B cell (primary cell): ENCODE measurements around the gene GABRR2. TPM values are rescaled to one million over a fixed set of nuclear protein-coding genes. Genes with fewer than 3 reads are reported as not detected.

Experiments
- ATAC-seq: fragments of 200-7000 bp; cut with Tn5 transposase; one replicate; pipeline ENCODE4 v1.10.0; 2021; ENCODE audit warnings: low read depth, mild to moderate bottlenecking, moderate number of reproducible peaks, moderate library complexity
- CTCF ChIA-PET: fragments of 350-600 bp; sonication (Branson Sonifier 250); formaldehyde crosslinking; loops from one replicate; lab custom pipeline; 2021; ENCODE audit warnings: antibody characterized with exemption, inconsistent platforms; lab: Charles Lee
- POLR2A ChIA-PET: fragments of 350-600 bp; sonication (Branson Sonifier 250); formaldehyde crosslinking; loops from one replicate; lab custom pipeline; 2021; ENCODE audit warnings: antibody characterized with exemption; lab: Charles Lee
- DNase-seq: peaks from one replicate; pipeline ENCODE4 v3.0.0; 2013
- H2AFZ ChIP-seq: 2 replicates; pipeline ENCODE4 v1.6.1; 2012; ENCODE audit warnings: mild to moderate bottlenecking, low read depth, low read length; ENCODE audit not compliant: insufficient read depth, poor library complexity, severe bottlenecking
- H3K27ac ChIP-seq, 2 donors: 1 replicate in 1 of 2; 2 replicates in 1 of 2; pipeline ENCODE4 v1.5.1; 2012 to 2013; ENCODE audit warnings: low read length in 2 of 2, mild to moderate bottlenecking in 2 of 2, moderate library complexity in 1 of 2
- H3K27me3 ChIP-seq, 4 experiments: fragments of 200-600 bp in 1 of 4; sonication (generic) in 1 of 4; replicated peaks in 1 of 4; 1 replicate in 2 of 4; 2 replicates in 2 of 4; pipeline versions ENCODE4 v1.6.1 to v1.7.0; 2013 to 2016; ENCODE audit warnings: low read length in 3 of 4, mild to moderate bottlenecking in 2 of 4, mixed read lengths in 1 of 4, moderate library complexity in 1 of 4; ENCODE audit not compliant: insufficient read depth in 4 of 4, control insufficient read depth in 3 of 4; ENCODE audit errors: control extremely low read depth in 1 of 4
- H3K36me3 ChIP-seq, 2 experiments: replicated peaks in 1 of 2; 1 replicate in 1 of 2; 2 replicates in 1 of 2; pipeline versions ENCODE4 v1.6.1 to v1.7.1; 2013; ENCODE audit warnings: low read length in 1 of 2; ENCODE audit not compliant: insufficient read depth in 2 of 2, control insufficient read depth in 1 of 2; ENCODE audit errors: control extremely low read depth in 1 of 2, extremely low read depth in 1 of 2
- H3K4me1 ChIP-seq, 2 donors: fragments of 200-600 bp in 1 of 2; sonication (generic) in 1 of 2; 1 replicate in 1 of 2; 2 replicates in 1 of 2; pipeline versions ENCODE4 v1.5.1 to v1.6.1; 2013 to 2017; ENCODE audit warnings: low read length in 2 of 2; ENCODE audit not compliant: control insufficient read depth in 2 of 2, insufficient read depth in 2 of 2
- H3K4me2 ChIP-seq: replicated peaks from 2 replicates; pipeline ENCODE3; 2012; ENCODE audit warnings: mild to moderate bottlenecking, low read depth, low read length; ENCODE audit not compliant: poor library complexity, severe bottlenecking
- H3K4me3 ChIP-seq, 5 experiments: fragments of 200-600 bp in 1 of 5; sonication (generic) in 1 of 5; 1 replicate in 3 of 5; 2 replicates in 2 of 5; pipeline versions ENCODE4 v1.5.1 to v1.7.0; 2011 to 2016; ENCODE audit warnings: low read length in 4 of 5, mild to moderate bottlenecking in 4 of 5, low read depth in 2 of 5, control low read depth in 1 of 5, moderate library complexity in 1 of 5; ENCODE audit not compliant: insufficient read depth in 1 of 5; ENCODE audit errors: control extremely low read depth in 1 of 5, extremely low read depth in 1 of 5
- H3K79me2 ChIP-seq: fragments of 200-600 bp; sonication (generic); one replicate; pipeline ENCODE4 v1.6.0; 2016; ENCODE audit warnings: low read length; ENCODE audit not compliant: control insufficient read depth, insufficient read depth
- H3K9ac ChIP-seq: fragments of 200-600 bp; sonication (generic); 2 replicates; pipeline ENCODE4 v1.6.1; 2017; ENCODE audit warnings: mild to moderate bottlenecking, low read length, moderate library complexity
- H3K9me3 ChIP-seq, 3 donors: one replicate each; pipeline versions ENCODE4 v1.6.1 to v1.7.1; 2013; ENCODE audit warnings: low read length in 2 of 3; ENCODE audit not compliant: control insufficient read depth in 2 of 3, insufficient read depth in 1 of 3; ENCODE audit errors: control extremely low read depth in 1 of 3
- H4K20me1 ChIP-seq: 2 replicates; pipeline ENCODE4 v1.6.0; 2012; ENCODE audit warnings: mild to moderate bottlenecking, low read length; ENCODE audit not compliant: insufficient read depth, control insufficient read depth, poor library complexity, severe bottlenecking
- H3K27ac Mint-ChIP-seq: one replicate; pipeline ENCODE4 v1.8.0; 2021; ENCODE audit warnings: mixed read lengths
- H3K27me3 Mint-ChIP-seq: one replicate; pipeline ENCODE4 v1.8.0; 2021; ENCODE audit warnings: mixed read lengths
- H3K4me1 Mint-ChIP-seq: one replicate; pipeline ENCODE4 v1.8.0; 2021; ENCODE audit warnings: mixed read lengths
- H3K4me3 Mint-ChIP-seq: one replicate; pipeline ENCODE4 v1.8.0; 2021; ENCODE audit warnings: mixed read lengths
- H3K9me3 Mint-ChIP-seq: one replicate; pipeline ENCODE4 v1.8.0; 2022; ENCODE audit warnings: mixed read lengths; ENCODE audit not compliant: insufficient read depth
- EZH2 ChIP-seq: IDR thresholded peaks from 2 replicates; pipeline ENCODE4 v1.6.1; 2012; ENCODE audit warnings: borderline replicate concordance, low read depth, mild to moderate bottlenecking, moderate library complexity, low read length; ENCODE audit not compliant: insufficient read depth, poor library complexity, severe bottlenecking
- WGBS: methylation state at CpG from one replicate; pipeline ENCODE4 v1.1.5; 2013; ENCODE audit warnings: missing lambda C conversion rate; ENCODE audit not compliant: insufficient coverage; 5-methylcytosine and 5-hydroxymethylcytosine counted together
- intact Hi-C: fragments of 100-400 bp; cut with micrococcal nuclease; formaldehyde crosslinking; loops from one replicate; pipeline ENCODE4 v1.10.0; 2022
- polyA plus RNA-seq: library from polyadenylated mRNA; depleted of rRNA; stranded (reverse); fragments of >200 nt; gene quantifications from 2 replicates; pipeline ENCODE4 v1.2.3, GENCODE V29; 2012
- total RNA-seq, 2 donors: library from RNA; stranded (reverse); fragments of 120-200 nt in 1 of 2; gene quantifications; 1 replicate in 1 of 2; 2 replicates in 1 of 2; pipeline versions ENCODE4 v1.2.3 to v1.2.4, GENCODE V29; 2013 to 2022
- TF ChIP-seq, protein P1 (sequence below): fragments of 200-600 bp; IDR thresholded peaks from one replicate; pipeline ENCODE4 v1.8.0; 2022; ENCODE audit warnings: antibody characterized with exemption, mild to moderate bottlenecking

Gene GABRR2
- total and polyA plus RNA-seq, 2 donors (not counting 1 experiment from before 2014, with no cell fraction given), result 0.59 to 4.7 TPM

DNA sequence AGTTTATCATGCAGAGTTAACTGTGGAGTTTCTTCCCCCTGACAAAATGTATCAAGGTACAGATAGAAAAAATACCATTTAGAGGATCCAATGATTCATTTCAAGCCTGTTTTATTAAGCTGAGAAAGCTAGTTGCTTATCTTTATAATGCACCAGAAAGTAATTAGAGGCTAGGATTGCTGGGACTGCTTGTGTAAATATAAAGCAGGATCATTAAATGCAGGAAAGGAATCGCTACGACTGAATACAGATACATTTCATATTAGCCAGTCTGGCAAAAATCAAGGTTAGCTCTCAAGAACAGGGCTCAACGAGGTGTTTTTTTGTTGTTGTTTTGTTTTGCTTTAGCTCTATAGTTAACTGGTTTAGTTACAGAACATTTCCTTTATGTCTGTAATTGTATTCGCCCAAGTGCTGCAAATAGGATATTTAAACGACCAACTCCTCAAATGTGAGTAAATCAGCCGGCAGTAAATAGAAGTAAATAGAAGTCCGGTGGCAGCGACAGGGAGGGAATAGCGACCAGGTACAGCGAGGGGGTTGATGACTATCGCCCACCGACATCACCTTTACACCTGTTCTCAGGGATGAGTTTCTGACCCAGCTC lies 36.7 kb upstream of the GABRR2 start:
- H3K4me3 Mint-ChIP-seq, result peak overlapping the region; percentile 93
- TF ChIP-seq, protein P1, sequence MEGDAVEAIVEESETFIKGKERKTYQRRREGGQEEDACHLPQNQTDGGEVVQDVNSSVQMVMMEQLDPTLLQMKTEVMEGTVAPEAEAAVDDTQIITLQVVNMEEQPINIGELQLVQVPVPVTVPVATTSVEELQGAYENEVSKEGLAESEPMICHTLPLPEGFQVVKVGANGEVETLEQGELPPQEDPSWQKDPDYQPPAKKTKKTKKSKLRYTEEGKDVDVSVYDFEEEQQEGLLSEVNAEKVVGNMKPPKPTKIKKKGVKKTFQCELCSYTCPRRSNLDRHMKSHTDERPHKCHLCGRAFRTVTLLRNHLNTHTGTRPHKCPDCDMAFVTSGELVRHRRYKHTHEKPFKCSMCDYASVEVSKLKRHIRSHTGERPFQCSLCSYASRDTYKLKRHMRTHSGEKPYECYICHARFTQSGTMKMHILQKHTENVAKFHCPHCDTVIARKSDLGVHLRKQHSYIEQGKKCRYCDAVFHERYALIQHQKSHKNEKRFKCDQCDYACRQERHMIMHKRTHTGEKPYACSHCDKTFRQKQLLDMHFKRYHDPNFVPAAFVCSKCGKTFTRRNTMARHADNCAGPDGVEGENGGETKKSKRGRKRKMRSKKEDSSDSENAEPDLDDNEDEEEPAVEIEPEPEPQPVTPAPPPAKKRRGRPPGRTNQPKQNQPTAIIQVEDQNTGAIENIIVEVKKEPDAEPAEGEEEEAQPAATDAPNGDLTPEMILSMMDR, result no peak
- TF ChIP-seq EZH2, result no peak
- Histone ChIP-seq H3K79me2 (peaks cover 85% of the 10 kb centered on the region), H3K4me2 (peak overlapping the region; percentile 74), H3K36me3 (peaks cover 0 to 18% of the 10 kb centered on the region in 2 experiments), H3K27me3 (no peaks in the 10 kb centered on the region), H3K27ac (peak overlapping the region; percentile 83 to 94), H2AFZ (peak overlapping the region; percentile 75), H3K9me3 (peaks cover 0 to 3% (median 0%) of the 10 kb centered on the region in 3 donors), H3K9ac (peak overlapping the region; percentile 79), H3K4me1 (peaks cover 74 to 76% of the 10 kb centered on the region in 2 donors), H4K20me1 (peaks cover 34% of the 10 kb centered on the region), H3K4me3 (peak overlapping the region; percentile 72 to 99 (median 82))
- H3K4me1 Mint-ChIP-seq, result peaks cover 75% of the 10 kb centered on the region
- no peak for ATAC-seq
- 0% methylated on average over 1 of the region's 12 CpGs for WGBS
- POLR2A ChIA-PET, result interaction anchor here (0.9 to 2.7 kb wide), 7 partner anchors 20 to 483 kb away, joined by 4 to 12 read pairs (median 7); partner anchors contain the start of genes PNRC1 and RNGTT
- H3K27ac Mint-ChIP-seq, result peak overlapping the region; percentile 95
- CTCF ChIA-PET, result interaction anchor here (0.6 to 11.4 kb wide), 8 partner anchors 10 to 369 kb away, joined by 3 to 141 read pairs (median 6); partner anchors contain the start of gene PNRC1
- H3K9me3 Mint-ChIP-seq, result no peaks in the 10 kb centered on the region
- intact Hi-C loops, result loop anchor here (2.0 to 10.0 kb wide), 10 partner anchors 61 to 1877 kb away; partner anchors contain the start of genes AKIRIN2, LYRM2, MAP3K7 and PM20D2
- H3K27me3 Mint-ChIP-seq, result no peaks in the 10 kb centered on the region
- no peak for DNase-seq
